ENCODE results near the gene RANBP17.

GRCh38 chr5:170861917-170862766 lies at the start of gene RANBP17:
- TF ChIP-seq CTCF (IDR thresholded peaks at IDR 0.05) (no peak), POLR2A (IDR thresholded peaks at IDR 0.05) (no peak)

Measured in lower leg skin (tissue), 3 donors.